Astrocyte (in vitro differentiated cells and primary cell): ENCODE measurements around the gene RHBDL3.

Experiments used
- CTCF ChIP-seq: IDR thresholded peaks from 2 replicates; pipeline ENCODE4 v1.5.1; 2011; ENCODE audit warnings: low read depth, mild to moderate bottlenecking, inconsistent platforms, low read length, moderate library complexity; ENCODE audit not compliant: insufficient read depth
- EZH2 ChIP-seq: IDR thresholded peaks from 2 replicates; pipeline ENCODE4 v1.6.1; 2012; ENCODE audit warnings: mild to moderate bottlenecking, low read length, inconsistent platforms; ENCODE audit not compliant: insufficient read depth

- TF ChIP-seq CTCF (no peak), EZH2 (no peak)
Measured at GRCh38 chr17:32299580-32300164, 34.0 kb downstream of the RHBDL3 start.
